MM.1S (cell line): ENCODE data around the gene IQGAP2.

Experiments
- DNase-seq: peaks from one replicate; pipeline ENCODE4 v3.0.0-alpha.2; 2015
- H2AFZ ChIP-seq: fragments of 300-600 bp; sonication (generic); 2 replicates; pipeline ENCODE4 v1.6.0; 2016; ENCODE audit warnings: antibody characterized with exemption, low read length
- H3F3A ChIP-seq: fragments of 300-600 bp; sonication (generic); 2 replicates; pipeline ENCODE4 v1.6.1; 2016; ENCODE audit warnings: mild to moderate bottlenecking, antibody characterized with exemption, low read length, moderate library complexity, mixed read lengths; ENCODE audit not compliant: insufficient read depth
- H3K27ac ChIP-seq: fragments of 300-600 bp; sonication (generic); 2 replicates; pipeline ENCODE4 v1.5.1; 2016; ENCODE audit warnings: mild to moderate bottlenecking, low read length
- H3K27me3 ChIP-seq: fragments of 300-600 bp; sonication (generic); replicated peaks from 2 replicates; pipeline ENCODE4 v1.6.0; 2016; ENCODE audit warnings: low read length; ENCODE audit not compliant: insufficient read depth
- H3K36me3 ChIP-seq: fragments of 300-600 bp; sonication (generic); replicated peaks from 2 replicates; pipeline ENCODE4 v1.6.1; 2016; ENCODE audit warnings: mild to moderate bottlenecking, low read length, mixed read lengths; ENCODE audit not compliant: insufficient read depth
- H3K4me1 ChIP-seq: fragments of 300-600 bp; sonication (generic); 2 replicates; pipeline ENCODE4 v1.6.1; 2016; ENCODE audit warnings: low read length, mixed read lengths
- H3K4me2 ChIP-seq: fragments of 300-600 bp; sonication (generic); 2 replicates; pipeline ENCODE4 v1.6.0; 2016; ENCODE audit warnings: low read depth, low read length
- H3K4me3 ChIP-seq: fragments of 300-600 bp; sonication (generic); 2 replicates; pipeline ENCODE4 v1.5.1; 2016; ENCODE audit warnings: low read length, mixed read lengths
- H3K79me2 ChIP-seq: fragments of 300-600 bp; sonication (generic); 2 replicates; pipeline ENCODE4 v1.6.1; 2016; ENCODE audit warnings: mixed run types, low read length, mixed read lengths
- H3K9ac ChIP-seq: fragments of 300-600 bp; sonication (generic); 2 replicates; pipeline ENCODE4 v1.6.1; 2016; ENCODE audit warnings: low read length, mixed read lengths
- H3K9me2 ChIP-seq: fragments of 300-600 bp; sonication (generic); replicated peaks from 2 replicates; pipeline ENCODE4 v1.6.1; 2016; ENCODE audit warnings: mild to moderate bottlenecking, low read length, mixed read lengths; ENCODE audit not compliant: insufficient read depth
- H3K9me3 ChIP-seq: fragments of 300-600 bp; sonication (generic); replicated peaks from 2 replicates; pipeline ENCODE4 v1.6.1; 2016; ENCODE audit warnings: mild to moderate bottlenecking, low read length, mixed read lengths; ENCODE audit not compliant: insufficient read depth
- H4K20me1 ChIP-seq: fragments of 300-600 bp; sonication (generic); 2 replicates; pipeline ENCODE4 v1.6.1; 2016; ENCODE audit warnings: mild to moderate bottlenecking, low read length, moderate library complexity, mixed read lengths; ENCODE audit not compliant: insufficient read depth
- EZH2 ChIP-seq: fragments of 300-600 bp; sonication (generic); optimal IDR thresholded peaks from 2 replicates; pipeline ENCODE3; 2017; ENCODE audit warnings: low read depth, mild to moderate bottlenecking, antibody characterized with exemption, low read length, mixed read lengths
- EZH2phosphoT487 ChIP-seq: fragments of 300-600 bp; sonication (generic); IDR thresholded peaks from 2 replicates; pipeline ENCODE4 v1.6.1; 2018; ENCODE audit warnings: antibody characterized with exemption, low read length
- TF ChIP-seq, protein P1 (sequence below): fragments of 300-600 bp; sonication (generic); IDR thresholded peaks from 2 replicates; pipeline ENCODE4 v1.5.1; 2016; ENCODE audit warnings: antibody characterized with exemption, low read length, mixed read lengths

Gene IQGAP2

DNA sequence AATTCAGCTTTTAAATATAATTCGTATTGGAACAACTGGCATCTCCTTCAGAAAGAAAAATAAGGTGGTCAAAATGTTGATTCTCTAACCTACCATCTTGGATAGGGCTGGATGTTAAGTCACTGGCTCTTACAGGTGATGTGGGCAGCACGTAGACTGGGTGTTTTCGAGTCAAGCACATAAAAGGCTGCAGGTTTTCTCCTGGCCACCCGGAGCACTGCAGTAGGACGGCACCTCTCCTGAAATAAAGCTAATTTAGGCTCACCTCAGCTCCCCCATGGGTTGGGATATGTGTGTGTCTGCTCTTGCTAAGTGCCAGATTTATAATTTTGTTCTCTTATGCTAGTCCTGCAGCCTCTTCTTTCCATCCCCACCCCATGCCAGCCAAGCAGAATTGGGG is 80.3 kb downstream of the IQGAP2 start:
- TF ChIP-seq, protein P1, sequence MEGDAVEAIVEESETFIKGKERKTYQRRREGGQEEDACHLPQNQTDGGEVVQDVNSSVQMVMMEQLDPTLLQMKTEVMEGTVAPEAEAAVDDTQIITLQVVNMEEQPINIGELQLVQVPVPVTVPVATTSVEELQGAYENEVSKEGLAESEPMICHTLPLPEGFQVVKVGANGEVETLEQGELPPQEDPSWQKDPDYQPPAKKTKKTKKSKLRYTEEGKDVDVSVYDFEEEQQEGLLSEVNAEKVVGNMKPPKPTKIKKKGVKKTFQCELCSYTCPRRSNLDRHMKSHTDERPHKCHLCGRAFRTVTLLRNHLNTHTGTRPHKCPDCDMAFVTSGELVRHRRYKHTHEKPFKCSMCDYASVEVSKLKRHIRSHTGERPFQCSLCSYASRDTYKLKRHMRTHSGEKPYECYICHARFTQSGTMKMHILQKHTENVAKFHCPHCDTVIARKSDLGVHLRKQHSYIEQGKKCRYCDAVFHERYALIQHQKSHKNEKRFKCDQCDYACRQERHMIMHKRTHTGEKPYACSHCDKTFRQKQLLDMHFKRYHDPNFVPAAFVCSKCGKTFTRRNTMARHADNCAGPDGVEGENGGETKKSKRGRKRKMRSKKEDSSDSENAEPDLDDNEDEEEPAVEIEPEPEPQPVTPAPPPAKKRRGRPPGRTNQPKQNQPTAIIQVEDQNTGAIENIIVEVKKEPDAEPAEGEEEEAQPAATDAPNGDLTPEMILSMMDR: no peak
- TF ChIP-seq EZH2 (no peak), EZH2phosphoT487 (no peak)
- Histone ChIP-seq H3K36me3 (no peaks in the 10 kb centered on the region), H3K4me2 (no peak overlapping the region), H3K9me2 (no peaks in the 10 kb centered on the region), H3K4me3 (no peak overlapping the region), H3K27ac (no peak overlapping the region), H3K9ac (no peak overlapping the region), H4K20me1 (peaks cover 3% of the 10 kb centered on the region; the same call in 1 of the 2 replicates), H3K9me3 (no peaks in the 10 kb centered on the region), H2AFZ (no peak overlapping the region), H3K4me1 (no peaks in the 10 kb centered on the region), H3K27me3 (no peaks in the 10 kb centered on the region), H3K79me2 (peaks cover 77% of the 10 kb centered on the region), H3F3A (no peaks in the 10 kb centered on the region)
- no peak for DNase-seq

DNA sequence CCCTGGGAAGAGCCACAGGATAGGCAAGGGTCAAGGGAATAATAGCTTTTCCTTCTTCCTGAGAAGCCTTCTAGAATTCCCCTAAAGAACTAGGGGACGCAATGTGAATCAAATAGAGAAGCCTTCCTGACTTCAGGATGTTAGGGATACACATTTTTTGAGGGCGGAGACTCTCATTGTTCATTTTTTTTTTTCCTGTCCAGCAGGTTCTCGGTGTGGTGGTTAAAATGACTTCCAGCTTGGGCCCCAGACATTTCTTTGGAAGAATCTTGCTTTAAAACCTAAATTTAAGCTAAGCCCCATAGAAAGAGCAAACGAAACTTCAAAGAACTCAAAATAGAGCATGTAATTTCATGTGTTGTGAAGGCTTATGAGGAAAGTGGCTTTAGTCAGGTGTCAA is 80.8 kb downstream of the IQGAP2 start:
- H3F3A ChIP-seq: no peaks in the 10 kb centered on the region
- no peaks in the 10 kb centered on the region for H3K27me3 ChIP-seq
- no peaks in the 10 kb centered on the region for H3K4me1 ChIP-seq
- H3K4me2 ChIP-seq: no peak overlapping the region
- TF ChIP-seq EZH2: no peak
- TF ChIP-seq, protein P1: no peak
- H3K36me3 ChIP-seq: no peaks in the 10 kb centered on the region
- no peaks in the 10 kb centered on the region for H3K9me3 ChIP-seq
- no peaks in the 10 kb centered on the region for H3K9me2 ChIP-seq
- no peak overlapping the region for H3K27ac ChIP-seq
- H2AFZ ChIP-seq: no peak overlapping the region
- peaks cover 77% of the 10 kb centered on the region for H3K79me2 ChIP-seq
- peaks cover 3% of the 10 kb centered on the region; the same call in 1 of the 2 replicates for H4K20me1 ChIP-seq
- H3K4me3 ChIP-seq: no peak overlapping the region
- no peak overlapping the region for H3K9ac ChIP-seq
- DNase-seq: no peak

DNA sequence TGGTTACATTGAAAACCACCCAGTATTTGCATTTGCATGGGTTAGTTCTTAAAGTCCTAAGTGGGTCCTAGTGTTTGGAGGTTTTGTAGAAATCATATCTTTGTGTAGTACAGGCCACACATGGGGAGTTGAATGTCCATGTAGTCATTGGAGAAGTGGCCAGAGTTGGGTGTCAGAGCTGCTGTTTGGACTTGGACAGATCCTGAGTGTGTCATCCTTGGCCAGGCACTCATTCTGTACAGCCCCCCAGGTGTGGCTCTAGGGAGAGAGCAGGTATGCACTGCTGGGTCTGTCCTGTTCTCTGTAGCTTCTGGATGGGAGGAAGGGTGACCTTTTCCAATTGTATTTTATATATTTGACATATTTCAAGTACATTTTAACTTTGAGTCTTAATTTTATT is 82.4 kb downstream of the IQGAP2 start:
- no peaks in the 10 kb centered on the region for H3K27me3 ChIP-seq
- no peak for DNase-seq
- H3K4me2 ChIP-seq: no peak overlapping the region
- H2AFZ ChIP-seq: no peak overlapping the region
- H3K79me2 ChIP-seq: peaks cover 74% of the 10 kb centered on the region
- H3K27ac ChIP-seq: no peak overlapping the region
- H3K9me2 ChIP-seq: no peaks in the 10 kb centered on the region
- H3K4me1 ChIP-seq: no peaks in the 10 kb centered on the region
- TF ChIP-seq EZH2phosphoT487: no peak
- TF ChIP-seq EZH2: no peak
- TF ChIP-seq, protein P1: no peak
- no peaks in the 10 kb centered on the region for H3K36me3 ChIP-seq
- no peaks in the 10 kb centered on the region; the same call in 1 of the 2 replicates for H4K20me1 ChIP-seq
- H3K9me3 ChIP-seq: no peaks in the 10 kb centered on the region
- H3F3A ChIP-seq: no peaks in the 10 kb centered on the region
- H3K9ac ChIP-seq: no peak overlapping the region
- no peak overlapping the region for H3K4me3 ChIP-seq
